Measurements from ENCODE around the gene RPS4Y1. TPM values are rescaled to one million over a fixed set of nuclear protein-coding genes. Genes with fewer than 3 reads are reported as not detected.

RPS4Y1 gene
- total and polyA plus RNA-seq, 2 of the 8 experiments (the other 6 are each of a cell fraction or from before 2014, with no cell fraction given), result 259 to 790 TPM

- no peak for TF ChIP-seq SP4 (IDR thresholded peaks at IDR 0.05; ENCODE audit: low read length)
- TF ChIP-seq RAD21 (IDR thresholded peaks at IDR 0.05 in 1 of 2, conservative IDR thresholded peaks at IDR 0.05 in 1 of 2; ENCODE audit: low read depth in 2 of 2, low read length in 2 of 2), result no peak
- TF ChIP-seq TBP (IDR thresholded peaks at IDR 0.05; ENCODE audit: low read depth, low read length), result peak; percentile 86
Observed at GRCh38 chrY:2828497-2828896, 12.9 kb upstream of the RPS4Y1 start.

More at GRCh38 chrY:2828497-2828896, 12.9 kb upstream of the RPS4Y1 start:
- FAIRE-seq, result no peak
- H3K27me3 ChIP-seq (replicated peaks in 1 of 4; ENCODE audit: control insufficient read depth in 3 of 4, extremely low read depth in 1 of 4, insufficient read depth in 3 of 4, low read length in 3 of 4), result no peaks in the 10 kb centered on the region
- H3K9me3 ChIP-seq (ENCODE audit: insufficient read depth in 2 of 2, low read depth in 1 of 2, low read length in 1 of 2), result no peaks in the 10 kb centered on the region
- no peak overlapping the region for H3K9ac ChIP-seq (replicated peaks in 1 of 4; ENCODE audit: extremely low read depth in 1 of 4, low read depth in 3 of 4, low read length in 3 of 4)
- ChIA-PET CTCF (ENCODE audit: partially characterized antibody) (interaction anchor here (1.0 kb wide), 1 partner anchor 28 kb away, joined by 3 read pairs; no protein-coding TSS in a partner anchor), POLR2A (ENCODE audit: partially characterized antibody) (interaction anchor here (3.0 kb wide), 1 partner anchor 13 kb away, joined by 7 read pairs; the partner anchor contains the start of gene RPS4Y1)
- no peak overlapping the region for H2BK20ac ChIP-seq (ENCODE audit: low read length)
- no peaks in the 10 kb centered on the region for H3K23me2 ChIP-seq (ENCODE audit: low read depth, low read length)
- H2BK15ac ChIP-seq (ENCODE audit: low read length), result no peak overlapping the region
- no peak overlapping the region for H3K56ac ChIP-seq (replicated peaks; ENCODE audit: insufficient read length, low read depth, low read length)
- H3K4me2 ChIP-seq (ENCODE audit: insufficient read depth in 1 of 2, low read depth in 2 of 2, low read length in 2 of 2), result no peak overlapping the region
- H3K18ac ChIP-seq (ENCODE audit: extremely low read depth, low read length), result no peak overlapping the region
- no peaks in the 10 kb centered on the region for H3K79me1 ChIP-seq (ENCODE audit: low read depth, low read length)
- H4K20me1 ChIP-seq (replicated peaks in 1 of 2; ENCODE audit: control insufficient read depth in 1 of 2, insufficient read depth in 2 of 2, low read length in 2 of 2), result no peaks in the 10 kb centered on the region
- no peak overlapping the region for H4K8ac ChIP-seq (ENCODE audit: extremely low read depth, insufficient read depth, low read length)
- no peak overlapping the region for H3K4me3 ChIP-seq (ENCODE audit: extremely low read depth in 1 of 4, insufficient read depth in 2 of 4, low read depth in 3 of 4, low read length in 4 of 4)
- H3K79me2 ChIP-seq (ENCODE audit: control insufficient read depth in 1 of 2, insufficient read depth in 2 of 2, low read length in 2 of 2), result no peaks in the 10 kb centered on the region
- peaks cover 0 to 3% (median 0%) of the 10 kb centered on the region in 4 experiments; a peak in 1 of 7 replicates for H3K4me1 ChIP-seq (replicated peaks in 1 of 4; ENCODE audit: control insufficient read depth in 3 of 4, insufficient read depth in 4 of 4, low read length in 3 of 4)
- no peak overlapping the region for H3K14ac ChIP-seq (ENCODE audit: insufficient read length)
- WGBS, 2 experiments (ENCODE audit: extremely low coverage in 1 of 2, insufficient coverage in 1 of 2, insufficient read length in 1 of 2, insufficient replicate concordance in 2 of 2, low coverage in 1 of 2, low lambda C conversion rate in 2 of 2, missing lambda C conversion rate in 1 of 2), result 38% methylated on average over 3 of the region's 5 CpGs; no CpG with 5 or more reads in 1 of the 2 experiments
- no peaks in the 10 kb centered on the region for H3K36me3 ChIP-seq (ENCODE audit: control insufficient read depth in 2 of 4, insufficient read depth in 4 of 4, low read length in 3 of 4)
- no peak overlapping the region for H2BK5ac ChIP-seq (ENCODE audit: low read depth, low read length)
- H4K91ac ChIP-seq (replicated peaks; ENCODE audit: insufficient read length, low read length), result no peak overlapping the region
- H3K23ac ChIP-seq (ENCODE audit: insufficient read length), result no peak overlapping the region
- H2BK12ac ChIP-seq (ENCODE audit: low read depth, low read length), result no peak overlapping the region
- DNase-seq (ENCODE audit: low read depth in 1 of 2, low spot score in 2 of 2), result no peak
- no peak overlapping the region for H3K4ac ChIP-seq (replicated peaks; ENCODE audit: insufficient read length, low read depth, low read length)
- no peak overlapping the region for H2AFZ ChIP-seq (ENCODE audit: low read length)
- H4K5ac ChIP-seq (ENCODE audit: insufficient read length, low read depth, low read length), result no peak overlapping the region
- no peak overlapping the region for H2AK5ac ChIP-seq (ENCODE audit: low read depth, low read length)
- H2BK120ac ChIP-seq (replicated peaks; ENCODE audit: low read depth, low read length), result no peak overlapping the region
- no peak overlapping the region for H3K27ac ChIP-seq (ENCODE audit: low read depth, low read length)

Measured in H1 (cell line).